Retinal pigment epithelial cell (primary cell): ENCODE measurements around the gene PLEKHG5.
A peak's percentile ranks its signal among the peaks of the same experiment; 100 is the strongest.

ENCODE experiments used
- DNase-seq: peaks from one replicate; pipeline ENCODE4 v3.0.0-alpha.2; 2010; ENCODE audit warnings: low read depth
- H3K4me3 ChIP-seq: 2 replicates; pipeline ENCODE4 v1.5.1; 2011; ENCODE audit warnings: mild to moderate bottlenecking, low read length, control low read depth, moderate library complexity
- TF ChIP-seq, protein P1 (sequence below): conservative IDR thresholded peaks from 2 replicates; pipeline ENCODE4 v1.5.1; 2011; ENCODE audit warnings: low read depth, low read length, control low read depth, inconsistent platforms

PLEKHG5 gene

DNA sequence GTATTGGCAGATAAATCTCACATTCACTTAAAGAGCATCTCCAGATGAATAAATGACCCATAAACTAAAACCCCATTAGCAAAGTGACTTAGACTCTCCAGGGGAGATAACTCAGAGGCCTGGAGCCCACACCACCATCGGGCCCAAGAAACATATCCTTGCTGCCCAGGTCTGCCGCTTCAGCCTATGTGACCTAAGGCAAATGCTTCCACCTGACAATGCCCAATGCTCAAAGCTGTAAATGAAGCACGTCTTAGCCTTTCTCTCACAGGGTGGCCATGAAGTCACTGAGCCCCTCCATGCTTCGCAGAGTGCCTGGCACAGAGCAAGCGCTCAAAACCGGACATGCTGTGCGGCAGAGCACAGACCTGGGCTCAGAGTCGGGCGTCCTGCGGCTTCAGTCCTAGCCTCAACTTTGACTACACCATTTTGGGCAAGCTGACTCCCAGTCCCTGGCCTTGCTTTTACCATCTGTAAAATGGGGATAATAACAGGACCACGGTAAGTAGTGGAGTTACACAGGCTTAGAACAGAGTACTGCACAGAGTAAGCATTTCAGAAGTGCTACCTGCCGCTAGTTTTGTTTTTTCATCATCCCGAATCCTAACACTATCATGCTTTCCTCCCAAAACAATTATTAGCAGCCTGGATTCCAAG, 39.2 kb upstream of the PLEKHG5 start:
- no peak for DNase-seq
- TF ChIP-seq, protein P1, sequence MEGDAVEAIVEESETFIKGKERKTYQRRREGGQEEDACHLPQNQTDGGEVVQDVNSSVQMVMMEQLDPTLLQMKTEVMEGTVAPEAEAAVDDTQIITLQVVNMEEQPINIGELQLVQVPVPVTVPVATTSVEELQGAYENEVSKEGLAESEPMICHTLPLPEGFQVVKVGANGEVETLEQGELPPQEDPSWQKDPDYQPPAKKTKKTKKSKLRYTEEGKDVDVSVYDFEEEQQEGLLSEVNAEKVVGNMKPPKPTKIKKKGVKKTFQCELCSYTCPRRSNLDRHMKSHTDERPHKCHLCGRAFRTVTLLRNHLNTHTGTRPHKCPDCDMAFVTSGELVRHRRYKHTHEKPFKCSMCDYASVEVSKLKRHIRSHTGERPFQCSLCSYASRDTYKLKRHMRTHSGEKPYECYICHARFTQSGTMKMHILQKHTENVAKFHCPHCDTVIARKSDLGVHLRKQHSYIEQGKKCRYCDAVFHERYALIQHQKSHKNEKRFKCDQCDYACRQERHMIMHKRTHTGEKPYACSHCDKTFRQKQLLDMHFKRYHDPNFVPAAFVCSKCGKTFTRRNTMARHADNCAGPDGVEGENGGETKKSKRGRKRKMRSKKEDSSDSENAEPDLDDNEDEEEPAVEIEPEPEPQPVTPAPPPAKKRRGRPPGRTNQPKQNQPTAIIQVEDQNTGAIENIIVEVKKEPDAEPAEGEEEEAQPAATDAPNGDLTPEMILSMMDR: no peak
- H3K4me3 ChIP-seq: no peak overlapping the region

GRCh38 chr1:6528492-6528891, 37.0 kb upstream of the PLEKHG5 start:
- no peak overlapping the region for H3K4me3 ChIP-seq
- TF ChIP-seq, protein P1: no peak
- no peak for DNase-seq

DNA sequence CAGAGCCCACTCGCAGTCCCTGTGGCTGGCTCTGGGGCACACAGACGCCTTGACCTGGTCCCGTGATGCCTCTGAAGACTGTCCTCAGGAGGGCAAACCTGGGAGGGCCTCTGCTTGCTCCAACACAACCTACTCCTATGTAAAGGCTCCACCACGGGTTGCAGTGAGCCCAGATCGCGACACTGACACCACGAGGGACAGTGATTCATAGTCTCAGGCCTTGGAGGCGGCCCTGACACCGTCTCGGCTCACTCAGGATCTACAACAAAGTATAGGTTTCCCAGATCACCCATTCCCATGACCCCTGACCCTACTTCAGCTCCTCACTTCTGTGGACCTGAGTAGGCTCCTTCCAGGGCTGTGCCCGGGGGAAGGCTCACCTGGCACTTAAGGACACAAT, 34.8 kb upstream of the PLEKHG5 start:
- no peak for DNase-seq
- no peak overlapping the region for H3K4me3 ChIP-seq
- TF ChIP-seq, protein P1: no peak

DNA sequence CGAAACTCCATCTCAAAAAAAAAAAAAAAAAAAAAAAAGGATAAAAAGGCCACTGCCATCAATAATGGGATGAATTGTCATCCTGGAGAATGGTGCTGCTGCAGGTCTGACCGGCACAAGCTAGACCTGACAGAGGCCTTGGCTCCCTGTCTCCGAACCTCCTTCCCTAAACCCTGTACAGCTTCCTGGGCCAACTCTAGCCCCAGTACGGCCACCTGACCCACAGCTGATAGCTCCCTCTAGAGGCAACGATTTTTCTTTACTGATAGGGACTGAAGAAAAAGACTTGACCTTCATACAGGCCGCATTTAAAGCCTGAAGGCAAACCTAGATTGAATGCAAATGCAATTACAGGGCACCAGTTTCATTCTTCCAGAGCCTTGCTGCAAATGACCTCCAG, 32.1 kb upstream of the PLEKHG5 start:
- TF ChIP-seq, protein P1: peak; percentile 72
- H3K4me3 ChIP-seq: no peak overlapping the region
- DNase-seq: no peak

DNA sequence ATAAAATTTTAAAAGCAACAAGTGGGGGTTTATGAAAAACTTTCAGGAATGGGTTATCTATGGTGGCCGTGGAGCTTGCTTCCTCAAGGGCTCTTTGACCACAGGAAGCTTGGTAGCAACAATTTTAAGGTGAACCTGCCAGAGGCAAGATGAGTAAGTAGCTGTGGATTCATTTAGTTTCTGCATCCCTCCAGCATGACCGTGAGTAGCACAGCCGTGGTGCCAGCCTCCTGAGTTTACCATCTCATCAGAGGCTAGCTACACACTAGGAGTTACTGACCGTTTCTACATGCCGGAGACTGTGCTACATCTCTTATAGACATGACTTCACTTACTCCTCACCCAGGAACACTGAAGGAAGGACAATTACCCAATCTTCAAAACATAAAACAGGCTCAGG, 30.1 kb upstream of the PLEKHG5 start:
- TF ChIP-seq, protein P1: no peak
- H3K4me3 ChIP-seq: no peak overlapping the region
- no peak for DNase-seq

DNA sequence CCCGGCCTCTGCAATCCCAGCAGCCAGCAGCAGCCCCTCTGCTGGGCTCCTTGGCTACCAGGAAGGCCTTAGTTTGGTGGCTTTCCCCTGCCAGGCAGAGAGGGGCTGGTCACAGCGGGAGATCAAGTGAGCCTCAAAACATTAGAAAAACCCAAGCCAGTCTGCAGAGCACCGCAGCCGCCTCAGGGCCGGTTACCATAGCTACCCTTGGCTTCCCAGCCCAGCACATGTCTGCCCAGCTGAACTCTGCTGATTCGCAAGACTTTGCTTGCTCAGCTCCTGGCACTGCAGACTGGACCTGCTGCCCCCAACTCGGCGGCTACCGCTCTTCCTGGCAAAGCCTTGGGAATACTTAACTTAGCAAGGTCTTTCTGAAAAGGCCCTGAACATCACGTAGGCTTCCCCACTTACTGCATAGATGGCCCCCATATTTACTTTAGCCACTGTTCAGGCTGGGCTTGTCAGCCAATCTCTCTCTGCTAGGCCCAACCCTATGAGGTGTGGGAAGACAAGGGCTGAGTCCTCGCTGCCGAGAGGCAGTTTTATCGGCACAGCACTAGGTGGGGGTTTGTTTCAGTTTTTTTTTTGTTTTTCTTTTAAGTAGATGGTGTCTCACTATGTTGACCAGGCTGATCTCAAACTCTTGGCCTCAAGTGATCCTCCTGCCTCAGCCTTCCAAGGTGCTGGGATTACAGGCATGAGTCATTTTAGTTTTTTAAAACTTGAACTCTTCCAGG, 28.6 kb upstream of the PLEKHG5 start:
- TF ChIP-seq, protein P1: no peak
- DNase-seq: peak; percentile 81
- H3K4me3 ChIP-seq: no peak overlapping the region

DNA sequence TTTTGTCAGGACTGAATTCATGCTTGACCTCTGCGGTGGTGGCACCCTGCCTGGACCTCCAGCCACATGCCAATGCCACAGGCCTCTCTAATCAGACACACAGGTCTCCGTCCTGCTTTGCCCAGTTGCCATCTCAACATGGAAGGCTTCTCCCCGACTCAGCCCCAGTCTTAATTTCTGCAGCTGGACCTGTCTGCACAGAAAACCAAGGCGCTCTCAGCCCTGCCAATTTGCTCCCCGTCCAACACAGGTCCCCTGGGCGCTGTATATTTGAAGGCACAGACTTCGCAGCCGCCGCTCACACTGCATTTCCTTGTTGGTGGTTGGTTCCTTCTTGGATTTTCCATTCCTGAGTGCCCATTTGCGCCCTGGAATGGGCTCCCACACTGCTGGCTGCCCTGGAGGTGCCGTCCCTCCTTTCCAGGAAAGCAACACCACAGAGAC, 28.0 kb upstream of the PLEKHG5 start:
- TF ChIP-seq, protein P1: no peak
- H3K4me3 ChIP-seq: no peak overlapping the region

More for the DNA sequence above, 28.0 kb upstream of the PLEKHG5 start:
- DNase-seq: no peak
